ENCODE data around the gene CDKAL1. TPM values are rescaled to one million over a fixed set of nuclear protein-coding genes. Genes with fewer than 3 reads are reported as not detected.

CDKAL1 gene
- total RNA-seq, 4 donors from 2014 or later = 24.7 to 32.8 (median 29.8) TPM

- Histone ChIP-seq H3K9me3 (no peaks in the 10 kb centered on the region), H3K36me3 (no peaks in the 10 kb centered on the region), H3K4me1 (peaks cover 21 to 26% of the 10 kb centered on the region in 2 donors), H3K27me3 (no peaks in the 10 kb centered on the region), H3K27ac (peak overlapping the region in 1 of 3 donors; percentile 3), H3K4me3 (replicated peaks in 1 of 3) (no peak overlapping the region)
- WGBS, 2 donors = 89 to 93% methylated on average over 1 of the region's 1 CpG
- intact Hi-C loops (cut with DNase I) = no loop called here
- no peak for DNase-seq
- TF ChIP-seq CTCF (IDR thresholded peaks at IDR 0.05) = no peak
- TF ChIP-seq POLR2A (IDR thresholded peaks at IDR 0.05) = no peak
Observed at GRCh38 chr6:21101694-21102093, 567.4 kb downstream of the CDKAL1 start.

GRCh38 chr6:21102201-21102600, 567.9 kb downstream of the CDKAL1 start:
- no peaks in the 10 kb centered on the region for H3K27me3 ChIP-seq
- no peak for DNase-seq
- H3K4me1 ChIP-seq = peaks cover 21 to 26% of the 10 kb centered on the region in 2 donors
- TF ChIP-seq POLR2A (IDR thresholded peaks at IDR 0.05) (no peak), CTCF (IDR thresholded peaks at IDR 0.05) (no peak)
- H3K36me3 ChIP-seq = no peaks in the 10 kb centered on the region
- H3K9me3 ChIP-seq = no peaks in the 10 kb centered on the region
- WGBS, 2 donors = 75 to 80% methylated on average over 7 of the region's 7 CpGs
- H3K4me3 ChIP-seq (replicated peaks in 1 of 3) = no peak overlapping the region
- intact Hi-C loops (cut with DNase I) = no loop called here
- peak overlapping the region in 1 of 3 donors; percentile 3 for H3K27ac ChIP-seq

- no peak for TF ChIP-seq POLR2A (IDR thresholded peaks at IDR 0.05)
- TF ChIP-seq CTCF (IDR thresholded peaks at IDR 0.05) = no peak
- intact Hi-C loops (cut with DNase I) = no loop called here
- no peak for DNase-seq
- Histone ChIP-seq H3K36me3 (no peaks in the 10 kb centered on the region), H3K4me1 (peaks cover 21 to 26% of the 10 kb centered on the region in 2 donors), H3K27me3 (no peaks in the 10 kb centered on the region), H3K9me3 (no peaks in the 10 kb centered on the region), H3K27ac (peak overlapping the region in 1 of 3 donors; percentile 3), H3K4me3 (replicated peaks in 1 of 3) (no peak overlapping the region)
- WGBS, 2 donors = 87 to 88% methylated on average over 7 of the region's 7 CpGs
Observed at GRCh38 chr6:21102624-21103023, 568.4 kb downstream of the CDKAL1 start.

GRCh38 chr6:21103626-21104224, 569.5 kb downstream of the CDKAL1 start:
- no peak for DNase-seq
- Histone ChIP-seq H3K27ac (peak overlapping the region; percentile 43 to 77 (median 62)), H3K9me3 (no peaks in the 10 kb centered on the region), H3K4me3 (replicated peaks in 1 of 3) (no peak overlapping the region), H3K27me3 (no peaks in the 10 kb centered on the region), H3K4me1 (peaks cover 21 to 26% of the 10 kb centered on the region in 2 donors), H3K36me3 (no peaks in the 10 kb centered on the region)
- intact Hi-C loops (cut with DNase I) = no loop called here
- 26 to 36% methylated on average over 4 of the region's 4 CpGs for WGBS, 2 donors
- TF ChIP-seq CTCF (IDR thresholded peaks at IDR 0.05) (no peak), POLR2A (IDR thresholded peaks at IDR 0.05) (no peak)

- Histone ChIP-seq H3K9me3 (no peaks in the 10 kb centered on the region), H3K36me3 (no peaks in the 10 kb centered on the region), H3K27me3 (no peaks in the 10 kb centered on the region), H3K4me1 (peaks cover 23 to 26% of the 10 kb centered on the region in 2 donors), H3K27ac (peak overlapping the region; percentile 43 to 77 (median 62)), H3K4me3 (replicated peaks in 1 of 3) (no peak overlapping the region)
- TF ChIP-seq POLR2A (IDR thresholded peaks at IDR 0.05) (no peak), CTCF (IDR thresholded peaks at IDR 0.05) (no peak)
- WGBS, 2 donors = 91 to 97% methylated on average over 2 of the region's 2 CpGs
- intact Hi-C loops (cut with DNase I) = no loop called here
- DNase-seq = no peak
Observed at GRCh38 chr6:21104288-21104687, 570.0 kb downstream of the CDKAL1 start.
